Endodermal cell (in vitro differentiated cells): ENCODE data around the gene KDM5A. TPM values are rescaled to one million over a fixed set of nuclear protein-coding genes. Genes with fewer than 3 reads are reported as not detected.
"Not testable (repeated sequence)": the region's sequence is repeated elsewhere in the genome, so short reads cannot be mapped to it uniquely, and the experiment has no call there.

ENCODE experiments used
- DNase-seq: peaks from one replicate; pipeline ENCODE4 v3.0.0-alpha.2; 2017
- H3K27ac ChIP-seq: 2 replicates; pipeline ENCODE4 v1.5.1; 2013; ENCODE audit warnings: mild to moderate bottlenecking, low read depth, low read length, moderate library complexity
- H3K27me3 ChIP-seq: 2 replicates; pipeline ENCODE4 v1.6.1; 2013; ENCODE audit warnings: mild to moderate bottlenecking, low read length, moderate library complexity; ENCODE audit not compliant: insufficient read depth, control insufficient read depth, poor library complexity, severe bottlenecking
- H3K36me3 ChIP-seq: 2 replicates; pipeline ENCODE4 v1.7.0; 2013; ENCODE audit warnings: mild to moderate bottlenecking, low read length, moderate library complexity; ENCODE audit not compliant: control insufficient read depth, insufficient read depth
- H3K4me1 ChIP-seq: one replicate; pipeline ENCODE4 v1.7.0; 2013; ENCODE audit warnings: low read length; ENCODE audit not compliant: control insufficient read depth, insufficient read depth
- H3K4me3 ChIP-seq: 2 replicates; pipeline ENCODE4 v1.5.1; 2013; ENCODE audit warnings: mild to moderate bottlenecking, low read length, moderate library complexity
- H3K9ac ChIP-seq: 2 replicates; pipeline ENCODE4 v1.6.1; 2013; ENCODE audit warnings: mild to moderate bottlenecking, low read length, moderate library complexity; ENCODE audit not compliant: poor library complexity, severe bottlenecking; ENCODE audit errors: extremely low read depth
- H3K9me3 ChIP-seq: 2 replicates; pipeline ENCODE4 v1.6.1; 2013; ENCODE audit warnings: mild to moderate bottlenecking, low read length, moderate library complexity; ENCODE audit not compliant: control insufficient read depth
- H3K27ac Mint-ChIP-seq: 2 replicates; pipeline ENCODE4 v1.8.0; 2020; ENCODE audit warnings: mixed read lengths
- H3K27me3 Mint-ChIP-seq: 2 replicates; pipeline ENCODE4 v1.8.0; 2021; ENCODE audit warnings: mild to moderate bottlenecking, mixed read lengths; ENCODE audit not compliant: insufficient read depth
- H3K36me3 Mint-ChIP-seq: 2 replicates; pipeline ENCODE4 v1.8.0; 2020; ENCODE audit warnings: low read depth, mixed read lengths
- H3K4me1 Mint-ChIP-seq: 2 replicates; pipeline ENCODE4 v1.8.0; 2020; ENCODE audit warnings: mixed read lengths
- H3K4me3 Mint-ChIP-seq: 2 replicates; pipeline ENCODE4 v1.8.0; 2020; ENCODE audit warnings: mild to moderate bottlenecking, moderate library complexity, mixed read lengths
- H3K9me3 Mint-ChIP-seq: 2 replicates; pipeline ENCODE4 v1.8.0; 2020; ENCODE audit warnings: mild to moderate bottlenecking, mixed read lengths
- CTCF ChIP-seq: fragments of 200-600 bp; sonication (generic); conservative IDR thresholded peaks from 2 replicates; pipeline ENCODE4 v1.5.0; 2021; ENCODE audit warnings: antibody characterized with exemption, mild to moderate bottlenecking
- WGBS, 2 experiments: methylation state at CpG; one replicate each; pipeline versions ENCODE4 v1.1.5 to v1.1.7; 2013; ENCODE audit warnings: missing lambda C conversion rate in 2 of 2, mixed read lengths in 1 of 2; ENCODE audit not compliant: insufficient coverage in 1 of 2, insufficient read length in 1 of 2; 5-methylcytosine and 5-hydroxymethylcytosine counted together
- long read RNA-seq, 4 experiments: library from polyadenylated mRNA in 2 of 4; library from RNA in 1 of 4; library from capped mRNA in 1 of 4; stranded (forward) in 3 of 4; unstranded in 1 of 4; transcript quantifications; one replicate each; pipeline ENCODE4 v2.0.0, GENCODE V29; 2020 to 2021; ENCODE audit warnings: inconsistent platforms in 1 of 4
- polyA plus RNA-seq, 2 experiments: library from polyadenylated mRNA; stranded (reverse); fragments of 50-300 nt; gene quantifications; one replicate each; pipeline ENCODE4 v1.2.3, GENCODE V29; 2013
- total RNA-seq, 2 donors: library from RNA; stranded (reverse); fragmentation: NEBNext Ultra II Directional in 1 of 2; extraction: Animal tissue kit (Norgen Biotek cat#: 25700) in 1 of 2; gene quantifications; 2 replicates in 1 of 2; 3 replicates in 1 of 2; pipeline ENCODE4 v1.2.1, GENCODE V29; 2021

KDM5A gene
- 100 to 1,000 TPM in 1 of 2 donors, 10 to 100 TPM in 1; 59.9 to 157 TPM for total RNA-seq
- 25.3 TPM for polyA plus RNA-seq (2013, experiment 1 of 2)
- polyA plus RNA-seq (2013, experiment 2 of 2) = 24.9 TPM
- long read RNA-seq, experiment 1, partial matches to known transcripts = 5 of 13 reads
- long read RNA-seq, experiment 1, other reads (novel, unspliced or antisense) = 7 of 13 reads
- long read RNA-seq, experiment 2, full-length matches to known transcripts = 6 of 27 reads
- long read RNA-seq, experiment 2, partial matches to known transcripts = 14 of 27 reads
- long read RNA-seq, experiment 2, other reads (novel, unspliced or antisense) = 7 of 27 reads
- long read RNA-seq, experiment 3, partial matches to known transcripts = 489 of 548 reads
- long read RNA-seq, experiment 3, other reads (novel, unspliced or antisense) = 59 of 548 reads
- long read RNA-seq, experiment 4, partial matches to known transcripts = 5 of 5 reads
- long read RNA-seq, experiment 4, other reads (novel, unspliced or antisense) = 0 of 5 reads

- peaks cover 14% of the 10 kb centered on the region for H3K36me3 ChIP-seq
- H3K4me1 Mint-ChIP-seq = peaks cover 20% of the 10 kb centered on the region
- H3K36me3 Mint-ChIP-seq = peaks cover 11% of the 10 kb centered on the region
- no peaks in the 10 kb centered on the region for H3K4me1 ChIP-seq
- H3K27me3 ChIP-seq = no peaks in the 10 kb centered on the region
- peak within 1 kb of the TSS; percentile 92 for H3K4me3 ChIP-seq
- H3K9me3 Mint-ChIP-seq = no peaks in the 10 kb centered on the region
- WGBS, 2 experiments = 1% methylated on average over 16 to 50 of the region's 53 CpGs
- DNase-seq = peak; percentile 99
- H3K27ac ChIP-seq = peak within 1 kb of the TSS; percentile 98
- H3K27me3 Mint-ChIP-seq = no peaks in the 10 kb centered on the region
- H3K27ac Mint-ChIP-seq = peak within 1 kb of the TSS; percentile 99
- peak within 1 kb of the TSS; percentile 84 for H3K9ac ChIP-seq
- H3K9me3 ChIP-seq = no peaks in the 10 kb centered on the region
- TF ChIP-seq CTCF = peak; percentile 16
- H3K4me3 Mint-ChIP-seq = peak within 1 kb of the TSS; percentile 86
Measured at GRCh38 chr12:389142-390096, at the start of gene KDM5A. Gene KDM5A, minus strand, starts transcription at chr12:389320. Its CDS starts 229 bp downstream, at chr12:389091.

- H3K9me3 ChIP-seq, H3K27me3 Mint-ChIP-seq, H3K4me3 Mint-ChIP-seq, H3K27me3 ChIP-seq, H3K9ac ChIP-seq, DNase-seq, H3K9me3 Mint-ChIP-seq, H3K4me3 ChIP-seq, H3K4me1 ChIP-seq, H3K27ac ChIP-seq, H3K27ac Mint-ChIP-seq, H3K4me1 Mint-ChIP-seq: not testable (repeated sequence)
- peaks cover 78% of the 10 kb centered on the region for H3K36me3 ChIP-seq
- WGBS, 2 experiments = 89 to 100% methylated on average over 1 to 2 of the region's 2 CpGs
- peaks cover 80% of the 10 kb centered on the region for H3K36me3 Mint-ChIP-seq
Measured at GRCh38 chr12:435737-436136, 46.6 kb upstream of the KDM5A start.

- no peak overlapping the region for H3K4me3 ChIP-seq
- H3K9ac ChIP-seq = no peak overlapping the region
- no peak overlapping the region for H3K4me3 Mint-ChIP-seq
- H3K27ac ChIP-seq = no peak overlapping the region
- no peak for DNase-seq
- peaks cover 35% of the 10 kb centered on the region for H3K36me3 ChIP-seq
- 92 to 100% methylated on average over 2 to 3 of the region's 3 CpGs for WGBS, 2 experiments
- no peaks in the 10 kb centered on the region for H3K27me3 ChIP-seq
- H3K4me1 Mint-ChIP-seq = no peaks in the 10 kb centered on the region
- H3K27ac Mint-ChIP-seq = no peak overlapping the region
- no peak for TF ChIP-seq CTCF
- H3K9me3 Mint-ChIP-seq = no peaks in the 10 kb centered on the region
- peaks cover 64% of the 10 kb centered on the region for H3K36me3 Mint-ChIP-seq
- no peaks in the 10 kb centered on the region for H3K4me1 ChIP-seq
- H3K27me3 Mint-ChIP-seq = no peaks in the 10 kb centered on the region
- H3K9me3 ChIP-seq = no peaks in the 10 kb centered on the region
Measured at GRCh38 chr12:422526-422925, 33.4 kb upstream of the KDM5A start.
